H1 (cell line): ENCODE data around the gene SLC35E3. TPM values are rescaled to one million over a fixed set of nuclear protein-coding genes. Genes with fewer than 3 reads are reported as not detected.

ENCODE experiments used
- BRCA1 ChIP-seq: IDR thresholded peaks from 2 replicates; pipeline ENCODE4 v1.6.1; 2012; ENCODE audit warnings: low read depth, low read length, improper control_type of control experiment
- CHD1 ChIP-seq: IDR thresholded peaks from 2 replicates; pipeline ENCODE4 v1.6.1; 2012; ENCODE audit warnings: low read depth, low read length, improper control_type of control experiment
- CHD7 ChIP-seq: fragments of 300-600 bp; sonication (generic); IDR thresholded peaks from 2 replicates; pipeline ENCODE4 v1.7.1; 2012; ENCODE audit warnings: low read length, moderate library complexity, mild to moderate bottlenecking, inconsistent platforms; ENCODE audit not compliant: insufficient replicate concordance
- EGR1 ChIP-seq: IDR thresholded peaks from 2 replicates; pipeline ENCODE4 v1.6.1; 2011; ENCODE audit warnings: low read depth, low read length, borderline replicate concordance
- GTF2F1 ChIP-seq: IDR thresholded peaks from 2 replicates; pipeline ENCODE4 v1.6.1; 2012; ENCODE audit warnings: low read depth, low read length, improper control_type of control experiment, borderline replicate concordance
- HDAC6 ChIP-seq: IDR thresholded peaks from one replicate; pipeline ENCODE4 v1.7.1; 2012; ENCODE audit warnings: low read depth, mild to moderate bottlenecking, inconsistent platforms, low read length, moderate library complexity
- MAX ChIP-seq: IDR thresholded peaks from 2 replicates; pipeline ENCODE4 v1.6.1; 2012; ENCODE audit warnings: inconsistent platforms
- POLR2AphosphoS5 ChIP-seq: IDR thresholded peaks from 2 replicates; pipeline ENCODE4 v1.6.1; 2011; ENCODE audit warnings: low read depth, low read length
- POU5F1 ChIP-seq: IDR thresholded peaks from 2 replicates; pipeline ENCODE4 v1.6.1; 2011; ENCODE audit warnings: low read depth, mild to moderate bottlenecking, low read length, moderate library complexity
- RAD21 ChIP-seq, 2 experiments: IDR thresholded peaks in 1 of 2; conservative IDR thresholded peaks in 1 of 2; 2 replicates each; pipeline ENCODE4 v1.6.1; 2011; ENCODE audit warnings: low read depth in 2 of 2, low read length in 2 of 2, improper control_type of control experiment in 1 of 2, inconsistent platforms in 1 of 2, mild to moderate bottlenecking in 1 of 2, moderate library complexity in 1 of 2
- RFX5 ChIP-seq: IDR thresholded peaks from 2 replicates; pipeline ENCODE4 v1.6.1; 2011; ENCODE audit warnings: low read depth, low read length, improper control_type of control experiment, borderline replicate concordance
- polyA plus RNA-seq, 7 experiments: library from polyadenylated mRNA; depleted of rRNA in 3 of 7; stranded (reverse) in 5 of 7; unstranded in 2 of 7; fragments of >200 nt in 5 of 7; fragments of 200-250 nt in 2 of 7; gene quantifications; 1 replicate in 5 of 7; 2 replicates in 1 of 7; 4 replicates in 1 of 7; pipeline versions ENCODE4 v1.2.1 to v1.2.3, GENCODE V29; 2011 to 2013; ENCODE audit warnings: missing spikeins in 2 of 7, mixed read lengths in 2 of 7
- total RNA-seq: library from RNA; stranded (reverse); fragmentation: NEBNext Ultra II Directional; extraction: Animal tissue kit (Norgen Biotek cat#: 25700); gene quantifications from 2 replicates; pipeline ENCODE4 v1.2.1, GENCODE V29; 2021

Gene SLC35E3
- total and polyA plus RNA-seq, 2 of the 8 experiments (the other 6 are each of a cell fraction or from before 2014, with no cell fraction given): 10.0 to 10.9 TPM

- TF ChIP-seq CHD7 (no peak), POU5F1 (no peak), RAD21 (IDR thresholded peaks at IDR 0.05 in 1 of 2, conservative IDR thresholded peaks at IDR 0.05 in 1 of 2; ENCODE audit: low read depth in 2 of 2, low read length in 2 of 2) (no peak), BRCA1 (no peak), RFX5 (no peak), GTF2F1 (no peak), EGR1 (no peak), CHD1 (no peak), POLR2AphosphoS5 (no peak), MAX (no peak), HDAC6 (no peak)
Observed at GRCh38 chr12:68771223-68771925, 25.4 kb downstream of the SLC35E3 start (continued).
